ENCODE results near the gene SURF4.

The SURF4 gene

DNA sequence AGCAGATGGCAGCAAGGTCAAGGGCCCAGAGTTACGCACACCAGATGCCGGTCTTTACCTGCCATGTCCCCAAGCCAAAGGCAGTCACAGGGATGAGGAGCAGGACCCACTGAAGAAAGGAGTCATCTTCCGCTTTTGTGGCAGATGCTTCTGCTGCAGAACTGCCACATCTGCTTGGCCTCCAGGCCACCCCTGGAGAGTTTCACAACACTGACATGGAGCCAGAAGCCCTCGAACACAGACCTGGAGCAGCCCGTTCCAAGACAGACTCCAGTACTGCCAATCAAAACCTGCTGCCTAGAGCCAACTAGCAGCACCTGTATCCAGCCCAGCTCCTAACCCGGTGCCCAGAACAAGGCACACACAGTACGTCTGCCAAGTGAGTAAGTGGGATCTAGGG is 21.1 kb downstream of the SURF4 start:
- H3K27ac ChIP-seq = peak overlapping the region; percentile 13; the same call in 1 of the 2 replicates
- TF ChIP-seq, protein P1, sequence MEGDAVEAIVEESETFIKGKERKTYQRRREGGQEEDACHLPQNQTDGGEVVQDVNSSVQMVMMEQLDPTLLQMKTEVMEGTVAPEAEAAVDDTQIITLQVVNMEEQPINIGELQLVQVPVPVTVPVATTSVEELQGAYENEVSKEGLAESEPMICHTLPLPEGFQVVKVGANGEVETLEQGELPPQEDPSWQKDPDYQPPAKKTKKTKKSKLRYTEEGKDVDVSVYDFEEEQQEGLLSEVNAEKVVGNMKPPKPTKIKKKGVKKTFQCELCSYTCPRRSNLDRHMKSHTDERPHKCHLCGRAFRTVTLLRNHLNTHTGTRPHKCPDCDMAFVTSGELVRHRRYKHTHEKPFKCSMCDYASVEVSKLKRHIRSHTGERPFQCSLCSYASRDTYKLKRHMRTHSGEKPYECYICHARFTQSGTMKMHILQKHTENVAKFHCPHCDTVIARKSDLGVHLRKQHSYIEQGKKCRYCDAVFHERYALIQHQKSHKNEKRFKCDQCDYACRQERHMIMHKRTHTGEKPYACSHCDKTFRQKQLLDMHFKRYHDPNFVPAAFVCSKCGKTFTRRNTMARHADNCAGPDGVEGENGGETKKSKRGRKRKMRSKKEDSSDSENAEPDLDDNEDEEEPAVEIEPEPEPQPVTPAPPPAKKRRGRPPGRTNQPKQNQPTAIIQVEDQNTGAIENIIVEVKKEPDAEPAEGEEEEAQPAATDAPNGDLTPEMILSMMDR (conservative IDR thresholded peaks at IDR 0.05) = no peak

DNA sequence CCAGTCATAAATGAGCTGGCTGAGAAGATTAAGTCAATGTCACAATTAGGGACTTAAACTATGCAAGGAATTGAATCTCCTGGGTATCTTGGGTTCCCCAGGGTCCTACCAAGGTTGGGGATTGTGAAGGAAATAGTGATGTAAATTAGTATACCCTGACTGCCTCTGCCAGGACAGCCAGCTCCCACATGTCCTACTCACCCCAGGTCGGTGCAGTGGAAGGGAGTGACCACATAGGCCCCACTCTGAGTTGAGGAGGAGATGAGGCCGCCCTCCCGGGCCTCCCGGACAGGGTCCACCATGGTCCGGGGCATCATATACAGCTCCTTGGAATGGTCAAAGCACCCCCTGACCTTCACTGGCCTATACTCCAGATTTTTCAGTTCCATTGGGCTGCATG is 22.3 kb downstream of the SURF4 start:
- peak overlapping the region; percentile 13; the same call in 1 of the 2 replicates for H3K27ac ChIP-seq
- TF ChIP-seq, protein P1 (conservative IDR thresholded peaks at IDR 0.05) = no peak

DNA sequence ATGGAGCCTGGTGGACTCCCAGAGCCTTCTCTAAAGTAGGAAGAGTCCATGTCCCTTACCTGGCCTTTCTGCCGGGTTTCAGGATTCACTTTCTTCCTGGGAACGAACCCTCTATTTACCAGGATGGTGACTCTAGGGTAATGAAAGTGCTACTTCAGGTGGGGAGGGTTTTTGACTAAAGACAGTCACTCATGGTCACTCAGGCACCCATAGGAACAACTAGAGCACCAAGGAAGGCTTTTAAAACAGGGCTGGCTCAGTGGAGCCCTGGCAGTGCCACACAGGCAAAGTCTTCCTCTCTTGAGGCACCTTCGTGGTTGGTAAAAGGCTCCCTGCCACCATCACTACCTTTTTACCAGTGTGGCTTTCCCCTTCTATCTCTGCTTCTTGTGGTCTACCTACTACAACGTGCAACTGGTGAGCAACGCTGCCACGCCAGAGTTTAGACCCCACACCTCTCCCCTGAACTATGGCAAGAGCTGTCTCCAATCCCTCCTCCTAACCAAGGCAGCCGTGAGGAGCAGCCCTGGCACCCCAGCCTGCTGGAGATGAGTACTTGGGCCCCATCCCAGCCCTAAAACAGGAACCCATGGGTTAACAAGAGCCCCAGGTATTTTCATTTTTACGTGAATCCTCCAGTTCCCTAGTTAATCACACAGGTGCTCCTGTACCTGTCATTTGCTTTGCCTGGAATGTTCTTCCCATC is 23.1 kb downstream of the SURF4 start:
- TF ChIP-seq, protein P1 (conservative IDR thresholded peaks at IDR 0.05) = no peak
- H3K27ac ChIP-seq = peak overlapping the region; percentile 13; the same call in 1 of the 2 replicates

DNA sequence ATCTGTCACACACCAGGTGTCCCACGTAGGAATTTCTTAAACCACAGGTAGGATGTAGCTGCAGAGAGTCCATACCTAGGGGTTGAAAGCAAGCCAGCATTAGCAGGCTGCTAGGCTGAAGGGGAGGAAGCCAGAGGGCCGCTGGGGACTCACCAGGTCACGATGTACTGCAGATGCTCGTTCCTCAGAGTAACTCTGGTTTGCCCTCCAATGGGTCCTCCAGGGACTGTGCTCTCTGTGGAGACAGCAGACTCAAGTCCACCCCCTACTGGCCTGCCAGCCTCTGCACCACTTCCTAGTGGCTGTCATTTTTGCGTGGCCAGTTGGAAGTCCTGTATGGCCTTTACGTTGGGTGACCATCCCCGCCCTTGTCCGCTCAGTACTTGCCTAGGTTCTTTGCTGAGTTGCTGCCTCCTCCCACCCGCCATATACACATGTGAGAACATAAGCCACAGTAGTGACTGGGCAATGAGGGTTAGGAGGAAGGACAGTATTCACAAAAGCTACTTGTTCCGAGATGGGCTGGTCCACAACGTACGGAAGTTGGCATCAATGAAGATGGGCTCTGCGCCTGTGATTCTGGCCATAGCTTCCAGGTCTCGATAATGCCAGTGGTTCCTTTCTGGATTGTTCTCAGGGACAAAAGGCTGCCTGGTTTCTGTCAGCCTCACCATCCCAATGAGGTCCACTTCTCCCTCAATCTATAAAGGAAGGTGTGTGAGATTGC is 23.8 kb downstream of the SURF4 start:
- peak overlapping the region; percentile 98; the same call in 1 of the 2 replicates for H3K27ac ChIP-seq
- TF ChIP-seq, protein P1 (conservative IDR thresholded peaks at IDR 0.05) = peak; percentile 74

DNA sequence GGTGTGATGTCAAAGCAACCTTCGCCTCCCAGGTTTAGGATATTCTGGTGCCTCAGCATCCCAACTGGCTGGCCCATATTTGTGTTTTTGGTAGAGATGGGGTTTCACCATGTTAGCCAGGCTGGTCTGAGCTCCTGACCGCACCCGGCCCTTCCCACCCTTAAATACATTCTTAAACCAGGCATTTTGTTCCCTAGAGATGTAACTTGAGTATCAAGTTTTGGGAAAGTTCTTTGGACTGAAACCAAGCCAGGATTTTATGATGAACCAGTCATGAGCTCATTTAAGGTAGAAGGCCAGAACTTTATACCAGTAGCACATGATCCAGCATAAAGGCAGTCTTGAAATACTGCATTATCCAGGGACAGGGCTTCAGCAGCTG is 24.3 kb downstream of the SURF4 start:
- H3K27ac ChIP-seq = peak overlapping the region; percentile 98; the same call in 1 of the 2 replicates
- TF ChIP-seq, protein P1 (conservative IDR thresholded peaks at IDR 0.05) = no peak

DNA sequence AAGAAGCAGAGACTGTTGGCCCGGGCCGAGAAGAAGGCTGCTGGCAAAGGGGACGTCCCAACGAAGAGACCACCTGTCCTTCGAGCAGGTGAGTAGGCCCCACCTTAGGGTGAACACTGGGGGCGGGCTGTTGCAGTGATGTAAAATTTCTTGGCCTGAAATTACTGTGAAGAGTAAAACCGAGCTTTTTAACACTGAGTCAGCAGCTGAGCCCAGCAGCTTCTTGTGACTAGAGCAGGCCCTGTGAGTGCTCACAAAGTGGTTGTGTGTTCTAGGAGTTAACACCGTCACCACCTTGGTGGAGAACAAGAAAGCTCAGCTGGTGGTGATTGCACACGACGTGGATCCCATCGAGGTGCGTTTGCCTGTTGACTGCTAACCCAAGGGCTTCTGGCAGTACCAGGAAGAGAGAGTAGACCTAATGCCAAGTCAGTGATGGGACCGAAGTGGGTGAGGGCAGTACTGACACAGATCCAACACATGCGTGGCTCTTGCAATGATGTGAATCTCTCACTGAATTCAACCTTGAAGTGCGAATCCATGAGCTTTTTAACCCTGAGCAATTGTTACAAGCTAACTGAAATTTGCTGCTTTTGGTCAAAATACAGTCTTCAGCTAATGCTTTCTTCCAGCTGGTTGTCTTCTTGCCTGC is 25.8 kb downstream of the SURF4 start:
- H3K27ac ChIP-seq = peak overlapping the region; percentile 98
- TF ChIP-seq, protein P1 (conservative IDR thresholded peaks at IDR 0.05) = no peak
